CD4-positive, alpha-beta memory T cell (primary cell): Measurements from ENCODE around the gene PHLDB2. TPM values are rescaled to one million over a fixed set of nuclear protein-coding genes. Genes with fewer than 3 reads are reported as not detected.
A peak's percentile ranks its signal among the peaks of the same experiment; 100 is the strongest.

Source experiments
- CTCF ChIA-PET: fragments of 350-600 bp; sonication (Branson Sonifier 250); formaldehyde crosslinking; loops from one replicate; lab custom pipeline; 2021; ENCODE audit warnings: inconsistent platforms; ENCODE audit not compliant: partially characterized antibody; lab: Charles Lee
- POLR2A ChIA-PET: fragments of 350-600 bp; sonication (Branson Sonifier 250); formaldehyde crosslinking; loops from one replicate; lab custom pipeline; 2021; ENCODE audit not compliant: partially characterized antibody; lab: Charles Lee
- DNase-seq, 5 donors: peaks; one replicate each; pipeline versions ENCODE4 v3.0.0 to v3.0.0-alpha.2; 2020 to 2022; ENCODE audit warnings: mixed read lengths in 1 of 5
- H3K27ac ChIP-seq: one replicate; pipeline ENCODE4 v1.7.0; 2013; ENCODE audit warnings: low read depth, low read length
- H3K27me3 ChIP-seq: 2 replicates; pipeline ENCODE4 v1.7.0; 2013; ENCODE audit warnings: mild to moderate bottlenecking, low read length, moderate library complexity; ENCODE audit not compliant: insufficient read depth
- H3K36me3 ChIP-seq: 2 replicates; pipeline ENCODE4 v1.7.0; 2013; ENCODE audit warnings: mild to moderate bottlenecking, low read length, moderate library complexity; ENCODE audit not compliant: insufficient read depth
- H3K4me1 ChIP-seq: 2 replicates; pipeline ENCODE4 v1.7.0; 2013; ENCODE audit warnings: mild to moderate bottlenecking, low read length, moderate library complexity; ENCODE audit not compliant: insufficient read depth
- H3K4me3 ChIP-seq, 2 donors: one replicate each; pipeline ENCODE4 v1.7.0; 2013; ENCODE audit warnings: low read length in 2 of 2, mild to moderate bottlenecking in 1 of 2
- H3K9me3 ChIP-seq, 2 donors: one replicate each; pipeline ENCODE4 v1.7.0; 2013; ENCODE audit warnings: low read length in 2 of 2, control low read depth in 1 of 2; ENCODE audit not compliant: control insufficient read depth in 1 of 2
- H3K27ac Mint-ChIP-seq, 7 donors: one replicate each; pipeline ENCODE4 v1.8.0; 2020 to 2021; ENCODE audit warnings: mixed read lengths in 7 of 7, mild to moderate bottlenecking in 6 of 7, inconsistent platforms in 3 of 7, moderate library complexity in 3 of 7
- H3K27me3 Mint-ChIP-seq, 2 donors: one replicate each; pipeline ENCODE4 v1.8.0; 2020 to 2021; ENCODE audit warnings: mixed read lengths in 2 of 2
- H3K36me3 Mint-ChIP-seq, 2 donors: one replicate each; pipeline ENCODE4 v1.8.0; 2020 to 2021; ENCODE audit warnings: mixed read lengths in 2 of 2, inconsistent platforms in 1 of 2, mild to moderate bottlenecking in 1 of 2
- H3K4me1 Mint-ChIP-seq, 4 donors: one replicate each; pipeline ENCODE4 v1.8.0; 2020 to 2021; ENCODE audit warnings: mixed read lengths in 4 of 4, mild to moderate bottlenecking in 1 of 4
- H3K4me3 Mint-ChIP-seq, 8 donors: one replicate each; pipeline ENCODE4 v1.8.0; 2020 to 2021; ENCODE audit warnings: mixed read lengths in 8 of 8, mild to moderate bottlenecking in 7 of 8, moderate library complexity in 6 of 8, inconsistent platforms in 3 of 8
- H3K9me3 Mint-ChIP-seq, 8 donors: one replicate each; pipeline ENCODE4 v1.8.0; 2020 to 2021; ENCODE audit warnings: mixed read lengths in 8 of 8, mild to moderate bottlenecking in 5 of 8, inconsistent platforms in 3 of 8, moderate library complexity in 1 of 8
- intact Hi-C: fragments of 100-400 bp; cut with micrococcal nuclease; formaldehyde crosslinking; loops from one replicate; pipeline ENCODE4 v1.15.1; 2023
- polyA plus RNA-seq, 2 donors: library from polyadenylated mRNA; unstranded; fragments of 300-500 nt; fragmentation: Illumina TruSeq; gene quantifications; one replicate each; pipeline ENCODE4 v1.2.3, GENCODE V29; 2021
- total RNA-seq, 2 experiments: library from RNA; stranded (reverse); gene quantifications; one replicate each; pipeline ENCODE4 v1.2.3, GENCODE V29; 2021

PHLDB2 gene
- total and polyA plus RNA-seq, 4 experiments from 2014 or later, result 2.8 to 8.5 (median 7.8) TPM

- no peaks in the 10 kb centered on the region for H3K36me3 ChIP-seq
- Mint-ChIP-seq H3K4me3 (no peak overlapping the region), H3K9me3 (no peaks in the 10 kb centered on the region), H3K4me1 (peaks cover 0 to 8% (median 4%) of the 10 kb centered on the region in 4 donors), H3K27me3 (no peaks in the 10 kb centered on the region), H3K36me3 (peaks cover 6 to 9% of the 10 kb centered on the region in 2 donors), H3K27ac (no peak overlapping the region)
- no peak overlapping the region for H3K4me3 ChIP-seq
- H3K9me3 ChIP-seq, result no peaks in the 10 kb centered on the region
- H3K4me1 ChIP-seq, result no peaks in the 10 kb centered on the region
- no peaks in the 10 kb centered on the region for H3K27me3 ChIP-seq
- intact Hi-C loops, result no loop called here
- DNase-seq, result no peak
- no peak overlapping the region for H3K27ac ChIP-seq
- ChIA-PET POLR2A (no interaction called here), CTCF (interaction anchor here (1.0 kb wide), 1 partner anchor 44 kb away, joined by 4 read pairs; no protein-coding TSS in a partner anchor)
Observed at GRCh38 chr3:111904376-111905241, 45.5 kb downstream of the PHLDB2 start.

- H3K27ac Mint-ChIP-seq, result no peak overlapping the region
- CTCF ChIA-PET, result no interaction called here
Observed at GRCh38 chr3:111906656-111907055, 47.6 kb downstream of the PHLDB2 start.

DNA sequence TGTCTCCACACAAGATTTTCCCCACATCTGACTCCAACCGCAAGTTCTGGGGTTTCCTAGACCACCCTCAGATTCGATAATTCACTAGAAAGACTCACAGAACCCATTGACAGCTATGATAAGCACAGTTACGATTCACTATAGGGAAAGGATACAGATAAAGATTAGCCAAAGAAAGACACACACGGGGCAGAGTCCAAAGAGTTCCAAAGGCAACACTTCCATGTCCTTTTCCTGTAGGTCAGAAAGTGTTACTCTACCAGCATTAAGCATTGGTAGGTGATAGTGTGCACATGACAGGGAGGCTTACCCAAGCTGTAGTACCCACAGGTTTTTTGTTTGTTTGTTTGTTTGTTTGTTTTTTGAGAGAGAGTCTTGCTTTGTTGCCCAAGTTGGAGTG, 48.1 kb downstream of the PHLDB2 start:
- ChIA-PET POLR2A (no interaction called here), CTCF (interaction anchor here (0.9 kb wide), 1 partner anchor 190 kb away, joined by 3 read pairs; no protein-coding TSS in a partner anchor)
- intact Hi-C loops, result no loop called here
- no peaks in the 10 kb centered on the region for H3K36me3 ChIP-seq
- no peak overlapping the region for H3K4me3 ChIP-seq
- no peaks in the 10 kb centered on the region for H3K9me3 ChIP-seq
- no peaks in the 10 kb centered on the region for H3K27me3 ChIP-seq
- Mint-ChIP-seq H3K27me3 (no peaks in the 10 kb centered on the region), H3K4me1 (peaks cover 0 to 8% (median 5%) of the 10 kb centered on the region in 4 donors), H3K27ac (peak overlapping the region in 1 of 7 donors; percentile 1), H3K36me3 (peaks cover 6 to 9% of the 10 kb centered on the region in 2 donors), H3K4me3 (no peak overlapping the region), H3K9me3 (no peaks in the 10 kb centered on the region)
- DNase-seq, result no peak
- no peak overlapping the region for H3K27ac ChIP-seq
- no peaks in the 10 kb centered on the region for H3K4me1 ChIP-seq

More at GRCh38 chr3:111906656-111907055, 47.6 kb downstream of the PHLDB2 start:
- Mint-ChIP-seq H3K9me3 (no peaks in the 10 kb centered on the region), H3K4me1 (peaks cover 0 to 8% (median 5%) of the 10 kb centered on the region in 4 donors), H3K27me3 (no peaks in the 10 kb centered on the region), H3K4me3 (no peak overlapping the region), H3K36me3 (peaks cover 6 to 9% of the 10 kb centered on the region in 2 donors)
- POLR2A ChIA-PET, result no interaction called here
- H3K27ac ChIP-seq, result no peak overlapping the region
- intact Hi-C loops, result no loop called here
- no peak for DNase-seq
- H3K36me3 ChIP-seq, result no peaks in the 10 kb centered on the region
- H3K4me1 ChIP-seq, result no peaks in the 10 kb centered on the region
- no peaks in the 10 kb centered on the region for H3K9me3 ChIP-seq
- H3K27me3 ChIP-seq, result no peaks in the 10 kb centered on the region
- no peak overlapping the region for H3K4me3 ChIP-seq

GRCh38 chr3:111910806-111911205, 51.7 kb downstream of the PHLDB2 start:
- H3K27ac ChIP-seq, result no peak overlapping the region
- no peaks in the 10 kb centered on the region for H3K27me3 Mint-ChIP-seq
- no peak overlapping the region for H3K4me3 Mint-ChIP-seq
- H3K4me3 ChIP-seq, result no peak overlapping the region
- no peaks in the 10 kb centered on the region for H3K9me3 Mint-ChIP-seq
- DNase-seq, result no peak
- H3K4me1 ChIP-seq, result no peaks in the 10 kb centered on the region
- intact Hi-C loops, result no loop called here
- POLR2A ChIA-PET, result no interaction called here
- peaks cover 11 to 14% of the 10 kb centered on the region in 2 donors for H3K36me3 Mint-ChIP-seq
- H3K36me3 ChIP-seq, result no peaks in the 10 kb centered on the region
- CTCF ChIA-PET, result no interaction called here
- peak overlapping the region in 1 of 7 donors; percentile 9 for H3K27ac Mint-ChIP-seq
- H3K4me1 Mint-ChIP-seq, result peaks cover 0 to 6% (median 5%) of the 10 kb centered on the region in 4 donors
- H3K27me3 ChIP-seq, result no peaks in the 10 kb centered on the region
- no peaks in the 10 kb centered on the region for H3K9me3 ChIP-seq

- Mint-ChIP-seq H3K4me1 (peaks cover 0 to 6% (median 5%) of the 10 kb centered on the region in 4 donors), H3K27ac (peak overlapping the region in 1 of 7 donors; percentile 20), H3K27me3 (no peaks in the 10 kb centered on the region), H3K9me3 (no peaks in the 10 kb centered on the region), H3K4me3 (no peak overlapping the region), H3K36me3 (peaks cover 16 to 18% of the 10 kb centered on the region in 2 donors)
- POLR2A ChIA-PET, result no interaction called here
- Histone ChIP-seq H3K36me3 (no peaks in the 10 kb centered on the region), H3K27me3 (no peaks in the 10 kb centered on the region), H3K9me3 (no peaks in the 10 kb centered on the region), H3K4me1 (no peaks in the 10 kb centered on the region), H3K4me3 (no peak overlapping the region), H3K27ac (no peak overlapping the region)
- no peak for DNase-seq
- CTCF ChIA-PET, result interaction anchor here (0.8 to 1.2 kb wide), 2 partner anchors 196 to 207 kb away, joined by 3 read pairs; no protein-coding TSS in a partner anchor
- intact Hi-C loops, result no loop called here
Observed at GRCh38 chr3:111911446-111911845, 52.4 kb downstream of the PHLDB2 start.

- Mint-ChIP-seq H3K9me3 (no peaks in the 10 kb centered on the region), H3K27me3 (no peaks in the 10 kb centered on the region), H3K27ac (no peak overlapping the region), H3K4me3 (no peak overlapping the region), H3K4me1 (peaks cover 0 to 6% (median 5%) of the 10 kb centered on the region in 4 donors), H3K36me3 (peaks cover 22 to 25% of the 10 kb centered on the region in 2 donors)
- Histone ChIP-seq H3K27me3 (no peaks in the 10 kb centered on the region), H3K4me3 (no peak overlapping the region), H3K36me3 (no peaks in the 10 kb centered on the region), H3K4me1 (no peaks in the 10 kb centered on the region), H3K9me3 (no peaks in the 10 kb centered on the region), H3K27ac (no peak overlapping the region)
- CTCF ChIA-PET, result interaction anchor here (0.7 kb wide), 1 partner anchor 59 kb away, joined by 3 read pairs; no protein-coding TSS in a partner anchor
- intact Hi-C loops, result no loop called here
- POLR2A ChIA-PET, result no interaction called here
- DNase-seq, result no peak
Observed at GRCh38 chr3:111913163-111913763, 54.2 kb downstream of the PHLDB2 start.

DNA sequence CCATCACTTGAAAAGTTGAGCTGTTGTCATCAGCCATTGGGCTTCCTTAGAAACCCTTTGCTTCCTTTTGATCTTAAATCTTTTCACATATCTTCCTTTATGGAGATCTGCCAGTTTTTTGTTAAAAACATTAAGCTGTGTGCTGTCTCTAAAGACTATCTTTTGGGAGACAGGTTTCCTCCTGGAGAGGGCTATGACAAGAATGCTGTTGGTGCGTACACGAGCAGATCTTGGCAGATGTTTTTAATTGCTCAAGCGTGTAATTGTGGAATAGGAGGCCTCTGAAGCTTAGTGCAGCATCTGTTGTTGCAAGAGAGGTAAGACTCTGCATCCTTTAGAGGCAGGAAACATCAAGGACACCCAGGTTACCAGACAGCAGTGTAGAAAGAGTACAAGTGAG, 56.8 kb downstream of the PHLDB2 start:
- Mint-ChIP-seq H3K27ac (no peak overlapping the region), H3K4me1 (peaks cover 0 to under 1% (median 0%) of the 10 kb centered on the region in 4 donors), H3K9me3 (no peaks in the 10 kb centered on the region), H3K4me3 (no peak overlapping the region), H3K27me3 (no peaks in the 10 kb centered on the region), H3K36me3 (peaks cover 46 to 50% of the 10 kb centered on the region in 2 donors)
- no peaks in the 10 kb centered on the region for H3K4me1 ChIP-seq
- H3K4me3 ChIP-seq, result no peak overlapping the region
- ChIA-PET CTCF (no interaction called here), POLR2A (no interaction called here)
- no peaks in the 10 kb centered on the region for H3K27me3 ChIP-seq
- no peak for DNase-seq
- peaks cover 3% of the 10 kb centered on the region for H3K36me3 ChIP-seq
- no peak overlapping the region for H3K27ac ChIP-seq
- no peaks in the 10 kb centered on the region for H3K9me3 ChIP-seq
- intact Hi-C loops, result no loop called here
